Calu3 (cell line): ENCODE results near the gene CIPC. TPM values are rescaled to one million over a fixed set of nuclear protein-coding genes. Genes with fewer than 3 reads are reported as not detected.
A peak's percentile ranks its signal among the peaks of the same experiment; 100 is the strongest.

Experiments
- BruUV-seq: library from RNA; stranded (reverse); fragments of 400-500 nt; replicated peaks from 2 replicates; lab custom pipeline; 2021; lab: Mats Ljungman, UMichigan
- CTCF ChIA-PET: fragments of 300-600 bp; sonication (Branson Sonifier 250); formaldehyde crosslinking; loops from one replicate; lab custom pipeline; 2022; ENCODE audit warnings: antibody characterized with exemption; lab: Charles Lee
- DNase-seq: peaks from one replicate; pipeline ENCODE4 v3.0.0; 2022
- H3K27ac Mint-ChIP-seq: one replicate; pipeline ENCODE4 v1.8.0; 2022; ENCODE audit warnings: mixed read lengths; ENCODE audit not compliant: unreplicated experiment
- H3K27me3 Mint-ChIP-seq: one replicate; pipeline ENCODE4 v1.8.0; 2022; ENCODE audit warnings: mixed read lengths; ENCODE audit not compliant: unreplicated experiment
- H3K36me3 Mint-ChIP-seq: one replicate; pipeline ENCODE4 v1.8.0; 2022; ENCODE audit warnings: mild to moderate bottlenecking, moderate library complexity, mixed read lengths; ENCODE audit not compliant: insufficient read depth, unreplicated experiment
- H3K4me1 Mint-ChIP-seq: one replicate; pipeline ENCODE4 v1.8.0; 2022; ENCODE audit warnings: mild to moderate bottlenecking, low read depth, mixed read lengths; ENCODE audit not compliant: unreplicated experiment
- H3K4me3 Mint-ChIP-seq: one replicate; pipeline ENCODE4 v1.8.0; 2022; ENCODE audit warnings: mild to moderate bottlenecking, low read depth, moderate library complexity, mixed read lengths; ENCODE audit not compliant: unreplicated experiment
- H3K9me3 Mint-ChIP-seq: one replicate; pipeline ENCODE4 v1.8.0; 2022; ENCODE audit warnings: low read depth, mixed read lengths; ENCODE audit not compliant: unreplicated experiment
- CTCF ChIP-seq: fragments of 200-600 bp; IDR thresholded peaks from one replicate; pipeline ENCODE4 v1.8.0; 2022; ENCODE audit warnings: antibody characterized with exemption; ENCODE audit not compliant: unreplicated experiment
- intact Hi-C: fragments of 100-400 bp; cut with micrococcal nuclease; formaldehyde crosslinking; loops from one replicate; pipeline ENCODE4 v1.10.0; 2022; ENCODE audit not compliant: unreplicated experiment
- total RNA-seq: library from RNA; stranded (reverse); gene quantifications from 2 replicates; pipeline ENCODE4 v1.2.3, GENCODE V29; 2022

Gene CIPC
- total RNA-seq, 1 experiment from 2014 or later, result 16.5 TPM

GRCh38 chr14:77088645-77089044 lies 9.4 kb upstream of the CIPC start:
- peaks cover 36% of the 10 kb centered on the region for H3K4me1 Mint-ChIP-seq
- no peaks in the 10 kb centered on the region for H3K9me3 Mint-ChIP-seq
- intact Hi-C loops, result no loop called here
- H3K27me3 Mint-ChIP-seq, result no peaks in the 10 kb centered on the region
- no TSS peak for BruUV-seq
- CTCF ChIA-PET, result interaction anchor here (0.8 to 0.9 kb wide), 2 partner anchors 35 to 38 kb away, joined by 3 read pairs; no protein-coding TSS in a partner anchor
- peaks cover 8% of the 10 kb centered on the region for H3K36me3 Mint-ChIP-seq
- H3K4me3 Mint-ChIP-seq, result peak overlapping the region; percentile 3
- H3K27ac Mint-ChIP-seq, result peak overlapping the region; percentile 50
- DNase-seq, result no peak
- no peak for TF ChIP-seq CTCF

GRCh38 chr14:77091518-77091917 lies 6.5 kb upstream of the CIPC start:
- peaks cover 44% of the 10 kb centered on the region for H3K4me1 Mint-ChIP-seq
- H3K36me3 Mint-ChIP-seq, result peaks cover 8% of the 10 kb centered on the region

GRCh38 chr14:77092676-77093075 lies 5.4 kb upstream of the CIPC start:
- H3K4me3 Mint-ChIP-seq, result no peak overlapping the region
- CTCF ChIA-PET, result interaction anchor here (1.0 to 1.5 kb wide), 3 partner anchors 22 to 218 kb away, joined by 3 to 8 read pairs (median 5); no protein-coding TSS in a partner anchor
- no TSS peak for BruUV-seq
- no peaks in the 10 kb centered on the region for H3K27me3 Mint-ChIP-seq
- H3K9me3 Mint-ChIP-seq, result no peaks in the 10 kb centered on the region
- no peak for DNase-seq
- H3K4me1 Mint-ChIP-seq, result peaks cover 44% of the 10 kb centered on the region
- TF ChIP-seq CTCF, result no peak
- H3K36me3 Mint-ChIP-seq, result peaks cover 14% of the 10 kb centered on the region
- no peak overlapping the region for H3K27ac Mint-ChIP-seq
- intact Hi-C loops, result no loop called here

More at GRCh38 chr14:77091518-77091917, 6.5 kb upstream of the CIPC start:
- no TSS peak for BruUV-seq
- no peak overlapping the region for H3K4me3 Mint-ChIP-seq
- H3K27ac Mint-ChIP-seq, result no peak overlapping the region
- intact Hi-C loops, result no loop called here
- no peak for TF ChIP-seq CTCF
- no peaks in the 10 kb centered on the region for H3K9me3 Mint-ChIP-seq
- CTCF ChIA-PET, result interaction anchor here (1.2 kb wide), 1 partner anchor 216 kb away, joined by 3 read pairs; no protein-coding TSS in a partner anchor
- H3K27me3 Mint-ChIP-seq, result no peaks in the 10 kb centered on the region
- no peak for DNase-seq

- Mint-ChIP-seq H3K4me1 (peaks cover 40% of the 10 kb centered on the region), H3K27ac (no peak overlapping the region), H3K9me3 (no peaks in the 10 kb centered on the region), H3K36me3 (peaks cover 24% of the 10 kb centered on the region), H3K4me3 (peak overlapping the region; percentile 14), H3K27me3 (no peaks in the 10 kb centered on the region)
- intact Hi-C loops, result loop anchor here (1.0 kb wide), 2 partner anchors 24 to 218 kb away; no protein-coding TSS in a partner anchor
- CTCF ChIA-PET, result interaction anchor here (1.0 to 1.2 kb wide), 2 partner anchors 29 to 222 kb away, joined by 3 to 4 read pairs; no protein-coding TSS in a partner anchor
- TF ChIP-seq CTCF, result peak; percentile 56
- DNase-seq, result peak; percentile 86
- BruUV-seq, result no TSS peak
Observed at GRCh38 chr14:77094672-77095284, 3.3 kb upstream of the CIPC start.
